GM19395 (cell line): ENCODE measurements around the gene SEMA3G.

Source experiments
- ATAC-seq: cut with Tn5 transposase; IDR thresholded peaks from one replicate; pipeline ENCODE4 v1.9.1; 2021; ENCODE audit warnings: mild to moderate bottlenecking, moderate library complexity; ENCODE audit not compliant: unreplicated experiment

Gene SEMA3G

GRCh38 chr3:52454938-52455282 is 10.0 kb upstream of the SEMA3G start:
- no peak for ATAC-seq

GRCh38 chr3:52454250-52454937 is 9.5 kb upstream of the SEMA3G start:
- peak; percentile 6 for ATAC-seq

GRCh38 chr3:52453496-52454249 is 8.8 kb upstream of the SEMA3G start, which contains the start of gene TNNC1:
Gene TNNC1, minus strand, starts transcription at chr3:52454041. Its CDS starts 26 bp downstream, at chr3:52454015.
- ATAC-seq: no peak

- no peak for ATAC-seq
Observed at GRCh38 chr3:52452570-52453221, 7.8 kb upstream of the SEMA3G start.

GRCh38 chr3:52452126-52452525 is 7.2 kb upstream of the SEMA3G start:
- ATAC-seq: no peak

- no peak for ATAC-seq
Observed at GRCh38 chr3:52451237-52452083, 6.6 kb upstream of the SEMA3G start.

- ATAC-seq: no peak
Observed at GRCh38 chr3:52450489-52451236, 5.8 kb upstream of the SEMA3G start.

- ATAC-seq: no peak
Observed at GRCh38 chr3:52447512-52448355, 2.8 kb upstream of the SEMA3G start.

GRCh38 chr3:52446631-52447511 is 2.0 kb upstream of the SEMA3G start:
- ATAC-seq: no peak

GRCh38 chr3:52446042-52446441 is 1.1 kb upstream of the SEMA3G start:
- ATAC-seq: no peak

- no peak for ATAC-seq
Observed at GRCh38 chr3:52443791-52444687, 864 bp downstream of the SEMA3G start.

GRCh38 chr3:52443268-52443610 is 1.7 kb downstream of the SEMA3G start:
- ATAC-seq: no peak

- no peak for ATAC-seq
Observed at GRCh38 chr3:52442409-52443267, 2.3 kb downstream of the SEMA3G start.

GRCh38 chr3:52441772-52442332 is 3.1 kb downstream of the SEMA3G start:
- ATAC-seq: no peak

GRCh38 chr3:52441091-52441771 is 3.7 kb downstream of the SEMA3G start:
- ATAC-seq: no peak

- ATAC-seq: no peak
Observed at GRCh38 chr3:52440671-52441070, 4.2 kb downstream of the SEMA3G start.
